GM12878 (cell line): ENCODE data around the gene ZNF276. TPM values are rescaled to one million over a fixed set of nuclear protein-coding genes. Genes with fewer than 3 reads are reported as not detected.

Source experiments
- ATAC-seq: fragments of 200-7000 bp; cut with Tn5 transposase; 3 replicates; pipeline ENCODE4 v1.9.1; 2020; ENCODE audit warnings: mild to moderate bottlenecking, moderate library complexity
- BruUV-seq: library from RNA; stranded (reverse); fragments of 400-500 nt; replicated peaks from 2 replicates; lab custom pipeline; 2021; lab: Mats Ljungman, UMichigan
- CTCF ChIA-PET: fragments of 300-600 bp; sonication (Branson Sonifier 250); formaldehyde crosslinking; extraction: SDS; loops from one replicate; lab custom pipeline; 2021; ENCODE audit warnings: inconsistent platforms; lab: Yijun Ruan, JAX
- POLR2A ChIA-PET: fragments of 350-600 bp; formaldehyde crosslinking; extraction: SDS; loops from one replicate; lab custom pipeline; 2021; ENCODE audit warnings: inconsistent platforms; lab: Charles Lee
- RAD21 ChIA-PET: fragments of 300-600 bp; sonication (Branson Sonifier 250); formaldehyde crosslinking; loops from one replicate; lab custom pipeline; 2023; ENCODE audit warnings: antibody characterized with exemption; ENCODE audit not compliant: unreplicated experiment; lab: Charles Lee
- SMC1A ChIA-PET: fragments of 300-600 bp; sonication (Branson Sonifier 250); formaldehyde crosslinking; loops from one replicate; lab custom pipeline; 2023; ENCODE audit not compliant: unreplicated experiment, uncharacterized antibody; lab: Charles Lee
- DNase-seq: peaks from one replicate; pipeline ENCODE4 v3.0.0-alpha.2; 2011; ENCODE audit warnings: low read depth, low spot score
- FAIRE-seq: peaks from 3 replicates; lab custom pipeline; 2011; peaks lifted over from hg19 to GRCh38; lab: Jason Lieb, UNC
- H2AFZ ChIP-seq: 2 replicates; pipeline ENCODE4 v1.6.0; 2011; ENCODE audit warnings: low read depth, low read length, control low read depth; ENCODE audit not compliant: control insufficient read depth
- H3K27ac ChIP-seq: 2 replicates; pipeline ENCODE4 v1.5.1; 2011; ENCODE audit warnings: control low read depth; ENCODE audit not compliant: control insufficient read depth, insufficient read depth
- H3K27me3 ChIP-seq, 2 experiments: replicated peaks in 1 of 2; 2 replicates each; pipeline versions ENCODE4 v1.6.0 to v1.6.1; 2011; ENCODE audit warnings: low read length in 1 of 2; ENCODE audit not compliant: control insufficient read depth in 2 of 2, insufficient read depth in 2 of 2
- H3K36me3 ChIP-seq, 2 experiments: 2 replicates each; pipeline ENCODE4 v1.5.1; 2011; ENCODE audit warnings: low read length in 1 of 2; ENCODE audit not compliant: control insufficient read depth in 2 of 2, insufficient read depth in 2 of 2
- H3K4me1 ChIP-seq: 2 replicates; pipeline ENCODE4 v1.6.1; 2011; ENCODE audit warnings: mild to moderate bottlenecking, low read length, moderate library complexity, mixed read lengths; ENCODE audit not compliant: control insufficient read depth, insufficient read depth
- H3K4me2 ChIP-seq: 2 replicates; pipeline ENCODE4 v1.6.0; 2011; ENCODE audit warnings: control low read depth; ENCODE audit not compliant: control insufficient read depth, insufficient read depth
- H3K4me3 ChIP-seq: fragments of 200-600 bp; sonication (generic); 2 replicates; pipeline ENCODE4 v1.5.1; 2016
- H3K79me2 ChIP-seq: 2 replicates; pipeline ENCODE4 v1.6.0; 2011; ENCODE audit warnings: low read length; ENCODE audit not compliant: control insufficient read depth, insufficient read depth
- H3K9ac ChIP-seq: 2 replicates; pipeline ENCODE4 v1.8.0; 2011; ENCODE audit warnings: low read length, control low read depth, mixed read lengths; ENCODE audit not compliant: control insufficient read depth, insufficient read depth
- H3K9me3 ChIP-seq: replicated peaks from 3 replicates; pipeline ENCODE4 v1.5.1; 2011; ENCODE audit warnings: mild to moderate bottlenecking, low read length; ENCODE audit not compliant: control insufficient read depth, insufficient read depth
- H4K20me1 ChIP-seq: 2 replicates; pipeline ENCODE4 v1.6.0; 2011; ENCODE audit not compliant: control insufficient read depth, insufficient read depth
- BMI1 ChIP-seq: fragments of 450-650 bp; IDR thresholded peaks from 2 replicates; pipeline ENCODE4 v1.6.1; 2016; ENCODE audit warnings: mild to moderate bottlenecking, moderate library complexity, borderline replicate concordance
- CTCF ChIP-seq, 3 experiments: IDR thresholded peaks in 2 of 3; conservative IDR thresholded peaks in 1 of 3; 2 replicates each; pipeline ENCODE4 v1.5.1; 2011; ENCODE audit warnings: low read depth in 3 of 3, low read length in 3 of 3, mild to moderate bottlenecking in 3 of 3, control low read depth in 2 of 3, moderate library complexity in 2 of 3, inconsistent platforms in 1 of 3, mixed read lengths in 1 of 3; ENCODE audit not compliant: control insufficient read depth in 2 of 3, insufficient read depth in 1 of 3; ENCODE audit errors: extremely low read depth in 1 of 3
- ELK1 ChIP-seq: IDR thresholded peaks from 2 replicates; pipeline ENCODE4 v1.6.1; 2012; ENCODE audit warnings: low read depth, low read length, improper control_type of control experiment
- HCFC1 ChIP-seq: fragments of 150-350 bp; IDR thresholded peaks from 2 replicates; pipeline ENCODE4 v1.6.1; 2014; ENCODE audit warnings: low read length
- IRF4 ChIP-seq: IDR thresholded peaks from 2 replicates; pipeline ENCODE4 v1.6.1; 2011; ENCODE audit warnings: low read depth, low read length
- NBN ChIP-seq: fragments of 450-650 bp; IDR thresholded peaks from 2 replicates; pipeline ENCODE4 v1.6.1; 2016
- POLR2A ChIP-seq: IDR thresholded peaks from 2 replicates; pipeline ENCODE4 v1.6.1; 2011; ENCODE audit warnings: low read depth, mild to moderate bottlenecking, low read length
- RAD21 ChIP-seq: IDR thresholded peaks from 2 replicates; pipeline ENCODE4 v1.6.1; 2011; ENCODE audit warnings: mild to moderate bottlenecking, low read depth, low read length, moderate library complexity; ENCODE audit not compliant: insufficient read depth
- SMC3 ChIP-seq: IDR thresholded peaks from 2 replicates; pipeline ENCODE4 v1.6.1; 2011; ENCODE audit warnings: low read length, improper control_type of control experiment, borderline replicate concordance
- SREBF2 ChIP-seq: IDR thresholded peaks from 2 replicates; pipeline ENCODE4 v1.6.1; 2012; ENCODE audit warnings: mild to moderate bottlenecking, low read length
- TAF1 ChIP-seq: IDR thresholded peaks from 2 replicates; pipeline ENCODE4 v1.6.1; 2011; ENCODE audit warnings: mild to moderate bottlenecking, low read depth, low read length, borderline replicate concordance
- YY1 ChIP-seq: IDR thresholded peaks from 2 replicates; pipeline ENCODE4 v1.6.1; 2011; ENCODE audit warnings: low read depth, mild to moderate bottlenecking, low read length
- ZNF622 ChIP-seq: fragments of 450-650 bp; IDR thresholded peaks from 2 replicates; pipeline ENCODE4 v1.6.1; 2017; ENCODE audit warnings: mild to moderate bottlenecking, inconsistent platforms
- ZSCAN29 ChIP-seq: fragments of 450-650 bp; IDR thresholded peaks from 2 replicates; pipeline ENCODE4 v1.6.1; 2017; ENCODE audit warnings: mild to moderate bottlenecking, moderate library complexity
- WGBS: methylation state at CpG from one replicate; pipeline ENCODE4 v1.1.6; 2016; ENCODE audit warnings: low lambda C conversion rate; ENCODE audit not compliant: insufficient replicate concordance, insufficient coverage; ENCODE audit errors: missing lambda C conversion rate; 5-methylcytosine and 5-hydroxymethylcytosine counted together
- in situ Hi-C: fragments of 300-500 bp; cut with MboI; formaldehyde crosslinking; loops from 9 replicates; pipeline ENCODE4 v1.14.3; 2018; ENCODE audit warnings: mixed read lengths
- intact Hi-C: fragments of 100-400 bp; cut with micrococcal nuclease; formaldehyde crosslinking; loops from one replicate; pipeline ENCODE4 v1.14.2; 2022; ENCODE audit not compliant: unreplicated experiment
- polyA plus RNA-seq, 11 experiments: library from polyadenylated mRNA; depleted of rRNA in 4 of 11; unstranded in 6 of 11; stranded (reverse) in 5 of 11; fragments of >200 nt; fragmentation: Nextera tagmentation in 4 of 11; fragmentation: Illumina TruSeq in 1 of 11; extraction: Ambion mirVana in 4 of 11; extraction: Trizol in 1 of 11; gene quantifications; 1 replicate in 1 of 11; 2 replicates in 10 of 11; pipeline versions ENCODE4 v1.2.1 to v1.2.3, GENCODE V29; 2011 to 2016; ENCODE audit warnings: inconsistent platforms in 2 of 11, missing spikeins in 2 of 11, low read depth in 1 of 11
- total RNA-seq, 4 experiments: library from RNA; depleted of rRNA in 3 of 4; stranded (reverse); fragments of >200 nt in 3 of 4; fragmentation: Illumina TruSeq in 1 of 4; extraction: Trizol in 1 of 4; gene quantifications; 2 replicates each; pipeline versions ENCODE4 v1.2.1 to v1.2.3, GENCODE V29; 2013 to 2021
- TF ChIP-seq, protein P1 (sequence below): fragments of 450-650 bp; formaldehyde crosslinking; IDR thresholded peaks from 2 replicates; pipeline ENCODE4 v1.4.0; 2020; ENCODE audit warnings: mild to moderate bottlenecking, moderate library complexity

ZNF276 gene
- total and polyA plus RNA-seq, 10 of the 15 experiments (the other 5 are each of a cell fraction or from before 2014, with no cell fraction given): 0.27 to 22.7 (median 8.7) TPM

- TF ChIP-seq CTCF (IDR thresholded peaks at IDR 0.05 in 2 of 3, conservative IDR thresholded peaks at IDR 0.05 in 1 of 3; ENCODE audit: control insufficient read depth in 2 of 3, extremely low read depth in 1 of 3, insufficient read depth in 1 of 3, low read depth in 3 of 3, low read length in 3 of 3): peak; percentile 17 to 42 (median 38); a peak in 3 of 6 replicates
- TF ChIP-seq SMC3: no peak
- TF ChIP-seq IRF4: no peak
- no peak for TF ChIP-seq ZNF622
- no peak; the same call in none of the 2 replicates for TF ChIP-seq HCFC1
- peak; percentile 81 for TF ChIP-seq POLR2A
- no peak for TF ChIP-seq NBN
- no peak for TF ChIP-seq SREBF2
Observed at GRCh38 chr16:89701425-89702406, 19.6 kb upstream of the ZNF276 start, which contains the start of gene SPATA2L (continued).

- Histone ChIP-seq H3K36me3 (no peaks in the 10 kb centered on the region), H2AFZ (no peak overlapping the region), H3K9me3 (no peaks in the 10 kb centered on the region), H3K27ac (no peak overlapping the region), H3K4me2 (no peak overlapping the region), H3K27me3 (no peaks in the 10 kb centered on the region), H3K4me3 (no peak overlapping the region), H4K20me1 (no peaks in the 10 kb centered on the region), H3K4me1 (peaks cover 15% of the 10 kb centered on the region), H3K9ac (no peak overlapping the region), H3K79me2 (no peaks in the 10 kb centered on the region)
- DNase-seq: no peak
- ChIA-PET RAD21 (interaction anchor here (2.7 to 3.3 kb wide), 2 partner anchors 90 to 156 kb away, joined by 17 to 33 read pairs; no protein-coding TSS in a partner anchor), POLR2A (interaction anchor here (0.6 to 0.7 kb wide), 2 partner anchors 19 to 161 kb away, joined by 3 to 6 read pairs; no protein-coding TSS in a partner anchor), CTCF (interaction anchor here (0.8 to 2.3 kb wide), 3 partner anchors 60 to 156 kb away, joined by 3 to 21 read pairs (median 4); no protein-coding TSS in a partner anchor), SMC1A (interaction anchor here (4.4 to 4.7 kb wide), 2 partner anchors 87 to 156 kb away, joined by 39 to 44 read pairs; no protein-coding TSS in a partner anchor)
- ATAC-seq: no peak
- WGBS: 80% methylated on average over 13 of the region's 13 CpGs
- no peak for FAIRE-seq
- in situ Hi-C loops: loop anchor here (5.0 to 10.0 kb wide), 2 partner anchors 91 to 158 kb away; no protein-coding TSS in a partner anchor
- intact Hi-C loops: loop anchor here (10.0 kb wide), 1 partner anchor 211 kb away; the partner anchor contains the start of gene MC1R
- BruUV-seq: no TSS peak
- TF ChIP-seq ZSCAN29 (no peak), ZNF622 (no peak), YY1 (no peak), RAD21 (no peak), ELK1 (no peak), BMI1 (no peak), TAF1 (no peak)
- TF ChIP-seq, protein P1, sequence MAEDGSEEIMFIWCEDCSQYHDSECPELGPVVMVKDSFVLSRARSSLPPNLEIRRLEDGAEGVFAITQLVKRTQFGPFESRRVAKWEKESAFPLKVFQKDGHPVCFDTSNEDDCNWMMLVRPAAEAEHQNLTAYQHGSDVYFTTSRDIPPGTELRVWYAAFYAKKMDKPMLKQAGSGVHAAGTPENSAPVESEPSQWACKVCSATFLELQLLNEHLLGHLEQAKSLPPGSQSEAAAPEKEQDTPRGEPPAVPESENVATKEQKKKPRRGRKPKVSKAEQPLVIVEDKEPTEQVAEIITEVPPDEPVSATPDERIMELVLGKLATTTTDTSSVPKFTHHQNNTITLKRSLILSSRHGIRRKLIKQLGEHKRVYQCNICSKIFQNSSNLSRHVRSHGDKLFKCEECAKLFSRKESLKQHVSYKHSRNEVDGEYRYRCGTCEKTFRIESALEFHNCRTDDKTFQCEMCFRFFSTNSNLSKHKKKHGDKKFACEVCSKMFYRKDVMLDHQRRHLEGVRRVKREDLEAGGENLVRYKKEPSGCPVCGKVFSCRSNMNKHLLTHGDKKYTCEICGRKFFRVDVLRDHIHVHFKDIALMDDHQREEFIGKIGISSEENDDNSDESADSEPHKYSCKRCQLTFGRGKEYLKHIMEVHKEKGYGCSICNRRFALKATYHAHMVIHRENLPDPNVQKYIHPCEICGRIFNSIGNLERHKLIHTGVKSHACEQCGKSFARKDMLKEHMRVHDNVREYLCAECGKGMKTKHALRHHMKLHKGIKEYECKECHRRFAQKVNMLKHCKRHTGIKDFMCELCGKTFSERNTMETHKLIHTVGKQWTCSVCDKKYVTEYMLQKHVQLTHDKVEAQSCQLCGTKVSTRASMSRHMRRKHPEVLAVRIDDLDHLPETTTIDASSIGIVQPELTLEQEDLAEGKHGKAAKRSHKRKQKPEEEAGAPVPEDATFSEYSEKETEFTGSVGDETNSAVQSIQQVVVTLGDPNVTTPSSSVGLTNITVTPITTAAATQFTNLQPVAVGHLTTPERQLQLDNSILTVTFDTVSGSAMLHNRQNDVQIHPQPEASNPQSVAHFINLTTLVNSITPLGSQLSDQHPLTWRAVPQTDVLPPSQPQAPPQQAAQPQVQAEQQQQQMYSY (CRISPR knock-in tag): no peak
Observed at GRCh38 chr16:89704281-89704680, 17.1 kb upstream of the ZNF276 start.
